ENCODE measurements around the gene OR10X1.

OR10X1 gene, protein sequence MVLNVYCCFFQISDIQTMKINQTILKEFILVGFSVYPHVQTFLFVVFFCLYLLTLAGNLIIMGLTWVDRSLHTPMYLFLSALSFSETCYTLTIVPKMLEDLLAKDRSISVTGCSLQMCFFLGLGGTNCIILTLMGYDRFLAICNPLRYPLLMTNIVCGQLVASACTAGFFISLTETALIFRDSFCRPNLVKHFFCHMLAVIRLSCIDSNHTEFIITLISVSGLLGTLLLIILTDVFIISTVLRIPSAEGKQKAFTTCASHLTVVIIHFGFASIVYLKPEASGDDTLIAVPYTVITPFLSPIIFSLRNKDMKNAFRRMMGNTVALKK

DNA sequence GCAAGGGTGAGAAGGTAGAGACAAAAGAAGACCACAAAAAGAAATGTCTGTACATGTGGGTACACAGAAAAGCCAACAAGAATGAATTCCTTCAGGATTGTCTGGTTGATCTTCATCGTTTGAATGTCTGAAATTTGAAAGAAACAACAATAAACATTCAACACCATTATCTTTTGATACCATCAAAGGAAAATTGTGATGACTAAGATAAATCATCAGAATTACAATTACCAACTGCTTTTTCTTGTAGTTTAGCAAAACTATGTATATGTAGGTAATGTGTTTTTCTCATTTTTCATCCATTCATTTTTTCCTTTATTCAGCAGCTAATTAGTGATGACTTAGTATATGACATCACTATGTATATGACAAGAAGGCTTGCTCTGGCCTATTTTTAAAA lies at the start of gene OR10X1:
Gene OR10X1 (minus strand): TSS at position 167 of the 400 bp plus-strand sequence. CDS start 0 bp downstream, at position 167.
- DNase-seq: no peak

DNA sequence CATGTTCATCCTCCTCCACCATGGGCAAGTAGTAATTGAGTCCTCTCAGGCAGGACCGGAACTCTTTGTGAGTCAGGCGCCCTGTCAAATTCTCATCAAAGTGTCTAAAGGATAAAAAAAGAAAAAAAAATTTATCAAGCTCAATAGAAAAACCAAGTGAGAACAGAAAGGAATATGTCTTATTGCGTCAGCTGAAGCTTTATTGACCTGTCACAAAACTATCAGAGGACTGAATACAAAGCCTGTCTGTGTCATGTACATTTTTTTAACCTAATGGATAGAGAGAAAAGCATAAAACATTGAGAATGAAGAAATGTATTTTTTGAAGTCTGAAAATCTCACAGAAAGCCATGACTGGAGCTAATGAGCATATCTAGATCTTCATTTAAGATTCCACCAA lies 34.1 kb upstream of the OR10X1 start:
- DNase-seq: no peak

DNA sequence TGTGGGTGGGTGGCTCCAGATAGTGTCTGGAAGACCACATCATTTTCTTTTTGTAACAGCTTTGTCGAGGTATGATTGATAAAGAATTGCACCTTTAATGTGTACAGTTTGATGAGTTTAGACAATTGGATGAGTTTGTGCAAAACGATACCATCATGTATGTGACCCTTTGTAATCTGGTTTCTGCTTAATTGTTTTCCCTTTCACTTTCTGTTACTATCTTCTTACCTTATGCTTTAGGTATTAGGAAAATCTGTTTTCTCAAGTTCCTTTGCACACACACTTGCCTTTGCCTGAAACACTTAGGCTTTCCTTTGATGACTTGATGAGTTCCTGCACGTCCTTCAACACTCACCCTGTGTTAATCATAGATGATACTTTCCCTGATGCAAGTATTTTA lies 32.2 kb upstream of the OR10X1 start:
- no peak for DNase-seq

DNA sequence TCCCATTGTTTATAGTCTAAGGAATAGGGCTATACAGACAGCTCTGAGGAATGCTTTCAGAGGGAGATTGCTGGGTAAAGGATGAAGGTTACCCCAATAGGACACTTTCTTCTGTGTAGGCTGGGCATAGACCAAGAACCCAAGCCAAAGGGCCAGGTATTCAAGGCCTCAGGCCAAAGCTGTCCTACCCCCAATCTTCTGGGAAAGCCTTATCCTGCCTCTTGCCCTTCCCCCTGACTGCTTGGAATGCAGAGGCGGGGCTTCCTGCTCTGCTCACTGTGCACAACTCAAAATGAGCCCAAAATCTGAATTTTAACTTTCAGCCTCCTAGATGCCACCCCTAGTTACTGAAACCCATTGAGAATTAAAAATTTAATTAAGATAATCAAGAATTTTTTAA lies 27.6 kb upstream of the OR10X1 start:
- DNase-seq: no peak

DNA sequence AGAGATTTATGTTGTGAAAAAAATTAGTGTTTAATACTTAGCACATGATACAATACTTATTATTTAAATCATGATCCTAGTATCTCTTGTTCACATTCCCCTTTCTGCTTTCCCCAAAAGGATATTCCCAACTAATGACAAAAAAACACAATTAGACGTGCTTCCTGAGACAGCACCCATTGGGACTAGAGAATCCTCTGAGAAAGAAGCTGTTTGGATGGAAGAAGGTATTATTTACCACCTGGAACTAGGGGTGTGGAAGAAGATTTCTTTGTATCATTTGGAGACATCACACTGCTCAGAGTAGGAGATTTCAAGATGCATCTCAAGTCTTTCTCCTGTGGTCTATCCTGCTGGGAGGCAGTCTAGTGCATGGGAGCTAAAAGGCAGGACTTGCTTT lies 25.3 kb upstream of the OR10X1 start, which contains the start of gene OR10Z1:
Gene OR10Z1 (plus strand): TSS at position 301 of the 400 bp plus-strand sequence. CDS start 1,171 bp downstream, outside the sequence.
- DNase-seq: no peak

DNA sequence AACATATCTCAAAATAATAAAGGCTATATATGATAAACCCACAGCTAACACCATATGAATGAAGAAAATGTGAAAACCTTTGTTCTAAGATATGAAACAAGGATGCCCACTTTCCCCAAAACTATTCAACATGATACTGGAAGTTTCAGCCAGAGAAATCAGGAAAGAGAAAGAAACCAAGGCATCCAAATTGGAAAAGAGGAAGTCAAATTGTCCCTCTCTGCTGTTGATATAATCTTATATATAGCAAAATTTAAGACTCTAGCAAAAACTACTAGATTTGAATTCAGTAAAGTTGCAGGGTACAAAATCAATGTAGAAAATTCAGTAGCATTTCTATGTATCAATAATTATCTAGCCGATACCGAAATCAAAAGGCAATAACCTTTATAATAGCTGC lies 21.0 kb upstream of the OR10X1 start:
- DNase-seq: no peak

DNA sequence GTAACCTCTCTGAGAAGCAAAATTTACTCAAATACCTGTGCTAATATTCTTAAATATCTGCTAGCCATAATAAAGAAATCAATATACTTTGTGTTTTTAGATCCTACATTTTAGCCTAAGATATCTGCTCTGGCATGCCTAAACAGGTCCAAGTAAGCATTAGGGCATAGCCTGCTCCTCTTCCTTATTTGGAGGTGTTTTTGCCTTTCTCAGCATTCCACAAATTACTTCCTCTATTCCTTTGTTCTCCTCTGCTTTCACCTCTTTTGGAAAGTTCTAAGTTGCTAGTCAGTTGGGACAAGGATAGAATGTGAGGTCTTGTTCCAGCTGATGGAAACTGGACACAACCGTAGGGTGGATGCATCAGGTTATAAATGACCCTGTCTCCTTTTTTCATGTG lies 7.2 kb upstream of the OR10X1 start:
- DNase-seq: no peak

DNA sequence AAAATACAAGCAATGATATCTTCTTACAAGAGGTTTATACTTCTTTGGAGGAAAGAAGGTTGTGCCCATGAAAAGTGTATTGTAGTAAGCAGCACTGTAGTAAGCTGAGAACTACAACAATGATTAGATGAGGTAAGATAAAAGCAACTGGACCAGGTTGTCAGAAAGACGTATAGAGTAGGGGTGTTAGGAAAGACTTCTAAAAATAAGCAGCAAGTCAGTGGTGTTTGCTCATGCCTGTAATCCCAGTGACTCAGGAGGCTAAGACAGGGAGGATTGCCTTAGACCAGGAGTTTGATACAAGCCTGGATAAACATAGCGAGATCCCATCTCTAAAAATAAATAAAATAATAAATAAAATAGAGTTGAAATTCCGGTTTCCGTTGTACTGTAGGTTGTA lies 4.3 kb upstream of the OR10X1 start:
- no peak for DNase-seq

DNA sequence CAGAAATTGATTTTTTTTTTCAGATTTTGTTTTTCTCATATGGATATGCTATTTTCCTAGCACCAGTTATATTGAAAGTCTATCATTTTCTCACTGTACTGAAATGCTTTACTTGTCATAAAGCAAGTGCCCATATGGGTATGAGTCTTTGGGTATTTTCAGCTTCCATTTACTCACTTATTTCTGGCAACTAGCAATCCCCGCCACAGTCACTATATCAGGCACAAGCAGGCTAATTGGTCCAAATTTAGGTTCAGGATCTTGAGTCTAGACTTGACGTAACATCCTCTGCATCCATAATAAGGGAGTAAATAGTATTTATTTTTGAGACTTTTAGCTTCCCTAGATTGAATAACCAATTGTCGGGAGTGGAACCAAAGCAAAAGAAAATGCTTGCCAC lies 2.1 kb downstream of the OR10X1 start:
- no peak for DNase-seq

DNA sequence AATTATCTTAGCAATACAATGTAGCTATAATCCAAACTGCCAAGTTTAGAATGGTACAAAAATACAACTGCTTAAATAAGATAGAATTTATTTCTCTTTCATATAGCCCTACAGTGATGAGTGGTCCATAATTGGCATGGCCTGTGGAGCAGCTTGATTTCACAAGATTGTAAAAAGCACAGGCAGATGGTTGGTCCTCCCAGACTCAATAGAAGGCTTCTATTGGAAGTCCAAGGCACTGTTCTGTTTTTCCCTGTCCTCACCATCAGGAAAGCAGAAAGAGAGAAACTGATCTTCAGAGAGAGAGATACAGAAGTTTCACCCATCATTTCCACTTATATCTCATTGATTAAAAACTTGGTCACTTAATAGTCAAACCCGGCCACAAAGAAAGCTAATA lies 7.5 kb downstream of the OR10X1 start:
- DNase-seq: no peak

DNA sequence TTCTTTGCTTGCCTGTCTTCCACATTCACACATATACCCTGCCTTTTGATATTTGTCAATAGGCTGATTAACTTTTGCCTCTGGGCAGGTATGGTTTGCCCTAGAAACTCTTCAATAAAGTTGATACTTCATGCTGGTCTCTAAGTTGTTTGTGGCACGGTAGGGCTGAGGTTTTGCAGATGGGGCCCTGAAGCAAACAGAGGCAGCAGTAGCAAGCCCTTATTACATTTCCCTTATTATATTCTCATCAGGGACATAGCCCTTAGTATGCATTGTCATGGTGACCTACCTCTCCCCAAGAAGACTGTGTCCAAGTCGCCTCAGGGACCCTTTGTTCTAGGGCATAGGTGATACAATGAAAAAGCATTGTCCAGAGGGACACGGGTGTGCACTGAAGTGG lies 9.2 kb downstream of the OR10X1 start, which contains the start of gene OR6P1:
Gene OR6P1 (minus strand): TSS at position 101 of the 400 bp plus-strand sequence. CDS start 6,976 bp downstream, outside the sequence.
- DNase-seq: no peak

DNA sequence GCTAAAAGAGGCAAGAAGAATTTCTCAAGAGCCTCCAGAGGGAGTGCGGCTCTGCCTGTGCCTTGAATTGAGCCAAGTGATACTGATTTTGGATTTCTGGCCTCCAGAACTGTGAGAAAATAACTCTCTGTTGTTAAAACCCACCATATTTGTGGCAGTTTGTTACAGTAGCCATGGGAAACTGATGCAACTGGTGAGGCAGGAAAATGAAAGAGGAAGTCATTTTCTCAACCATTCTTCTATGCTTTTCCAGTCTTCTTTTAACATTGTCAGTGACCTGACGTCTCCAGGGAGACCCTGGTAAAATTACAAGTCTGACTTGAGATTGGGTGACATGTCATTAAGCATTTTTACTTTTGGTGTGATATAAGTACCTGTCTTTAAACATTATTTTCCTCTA lies 15.1 kb downstream of the OR10X1 start:
- no peak for DNase-seq

DNA sequence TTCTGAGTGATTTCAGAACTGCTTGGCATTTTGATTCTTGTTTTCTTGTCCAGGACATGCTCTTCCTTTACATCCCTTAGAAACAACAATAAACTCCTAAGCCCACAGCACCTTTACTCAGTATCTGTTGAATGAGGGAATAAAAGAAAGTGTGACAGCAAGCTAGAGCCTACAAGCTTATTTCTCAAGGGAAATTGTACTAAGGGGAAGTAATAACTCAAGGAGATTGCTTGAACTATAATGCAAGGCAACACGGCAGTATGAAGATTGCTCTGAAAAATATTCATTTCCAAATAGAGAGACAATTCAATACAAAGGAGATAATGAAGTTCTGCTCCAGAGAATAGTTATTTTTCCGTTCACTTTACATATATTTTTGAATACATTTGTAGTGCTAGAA lies 15.8 kb downstream of the OR10X1 start:
- DNase-seq: no peak

DNA sequence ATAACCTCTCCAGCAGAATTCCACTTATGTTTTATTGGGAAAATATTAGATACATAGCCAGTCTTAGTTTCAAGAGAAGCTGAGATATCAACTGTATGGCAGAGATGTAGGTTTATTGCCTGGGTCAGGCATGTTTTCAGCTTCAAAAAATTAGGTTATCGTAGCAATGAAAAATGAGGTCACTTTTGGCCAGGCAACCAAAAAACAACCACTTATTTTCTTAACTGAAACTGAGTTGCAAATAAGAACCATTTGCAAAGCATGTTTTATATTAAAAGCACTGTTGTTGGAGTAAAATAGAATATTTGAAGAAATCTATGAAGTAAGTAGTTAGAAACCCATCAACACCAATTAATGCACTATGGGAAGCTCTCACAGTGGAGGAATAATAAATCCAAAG lies 20.0 kb downstream of the OR10X1 start:
- DNase-seq: no peak

DNA sequence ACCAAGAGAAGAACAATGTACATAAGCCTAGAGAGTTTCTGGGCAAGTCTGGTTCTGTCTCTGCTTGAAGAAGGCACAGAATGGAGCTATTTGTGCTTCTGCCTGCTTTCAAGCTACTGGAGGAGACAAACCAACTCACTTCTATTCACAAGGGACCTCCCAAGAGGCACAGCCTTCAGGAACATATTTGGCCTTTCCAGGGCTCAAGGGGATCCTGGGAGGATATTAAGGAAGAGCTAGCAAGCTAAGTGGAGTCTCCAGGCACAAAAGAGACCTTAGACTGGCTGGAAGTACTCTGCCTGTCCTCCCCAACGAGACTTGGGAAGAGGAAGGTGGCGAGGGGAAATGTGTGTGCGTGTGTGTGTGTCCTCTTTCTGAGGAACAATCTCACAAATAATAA lies 25.3 kb downstream of the OR10X1 start, which contains the start of gene OR6Y1:
Gene OR6Y1 (minus strand): TSS at position 54 of the 400 bp plus-strand sequence. CDS start 6,300 bp downstream, outside the sequence.
- no peak for DNase-seq

DNA sequence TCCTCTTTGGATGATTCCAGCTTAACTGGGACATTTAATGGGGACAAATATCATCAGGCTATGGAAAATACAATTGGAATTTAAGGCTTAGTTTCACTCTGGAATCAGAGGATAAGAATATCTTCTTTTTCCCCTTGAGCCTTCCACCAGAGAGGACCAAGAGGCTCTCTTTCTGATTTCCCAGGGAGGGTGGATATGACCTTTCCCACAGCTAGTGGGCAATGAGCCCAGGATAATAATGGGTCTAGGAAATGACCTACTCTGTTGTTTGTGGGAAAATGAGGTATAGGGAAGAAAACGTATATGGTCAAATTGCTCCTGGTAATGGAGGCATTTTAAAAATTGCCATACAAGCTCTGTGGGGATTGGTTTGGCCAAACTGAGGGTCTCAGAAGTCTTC lies 27.4 kb downstream of the OR10X1 start:
- DNase-seq: no peak

DNA sequence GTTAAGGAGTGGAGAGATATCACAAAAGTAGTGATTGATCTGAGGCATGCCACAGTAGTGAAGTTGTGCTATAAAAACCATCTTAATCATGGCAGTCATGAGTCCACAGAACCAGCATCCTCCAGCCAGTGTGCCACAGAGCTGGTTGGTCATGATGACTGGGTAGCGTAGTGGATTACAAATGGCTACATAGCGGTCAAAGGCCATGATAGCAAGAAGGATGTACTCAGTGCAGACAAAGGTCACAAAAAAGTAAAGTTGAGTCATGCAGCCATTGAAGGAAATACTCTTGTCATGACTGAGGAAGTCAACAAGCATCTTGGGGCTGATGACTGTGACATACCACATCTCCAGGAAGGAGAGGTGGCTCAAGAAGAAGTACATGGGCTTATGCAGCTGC lies 32.2 kb downstream of the OR10X1 start:
- no peak for DNase-seq

DNA sequence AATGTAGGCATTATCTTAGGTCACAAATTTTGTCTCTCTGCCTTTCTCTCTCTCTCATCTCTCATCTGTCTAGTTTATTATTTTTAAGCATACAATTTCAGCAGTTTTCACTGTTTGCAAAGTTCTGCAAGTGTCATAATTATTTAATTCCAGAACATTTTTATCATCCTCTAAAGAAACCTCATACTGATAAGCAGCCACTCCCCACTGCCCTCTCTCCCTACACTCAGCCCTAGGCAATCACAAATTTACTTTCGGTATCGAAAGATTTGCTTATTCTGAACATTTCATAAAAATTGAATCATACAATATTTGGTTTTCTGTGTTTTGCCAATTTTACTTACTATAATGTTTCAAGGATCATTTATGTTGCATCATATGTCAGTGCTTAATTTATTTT lies 42.1 kb downstream of the OR10X1 start:
- DNase-seq: no peak

DNA sequence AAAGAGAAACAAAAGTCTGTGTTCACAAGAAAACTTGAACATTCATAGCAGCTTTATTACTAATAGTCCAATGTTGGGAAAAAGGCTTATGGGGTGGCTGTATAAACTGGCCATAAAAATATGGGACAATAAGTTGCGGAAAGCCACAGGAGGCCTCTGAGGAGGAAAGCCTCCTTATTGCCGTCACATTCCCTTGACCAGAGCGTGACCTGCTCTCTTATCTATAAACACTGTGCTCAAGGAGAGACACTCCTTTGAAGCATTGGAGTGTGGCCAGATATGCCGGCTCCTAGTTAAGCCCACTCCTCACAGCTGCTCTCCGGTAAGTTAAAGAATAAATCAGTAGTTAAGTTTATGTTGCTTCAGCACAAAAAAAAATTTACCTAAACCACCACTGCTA lies 45.2 kb downstream of the OR10X1 start:
- no peak for DNase-seq
